Neural progenitor cell (in vitro differentiated cells): ENCODE data around the gene ARPC4. TPM values are rescaled to one million over a fixed set of nuclear protein-coding genes. Genes with fewer than 3 reads are reported as not detected.
"Not testable (repeated sequence)": the region's sequence is repeated elsewhere in the genome, so short reads cannot be mapped to it uniquely, and the experiment has no call there.

Experiments used
- DNase-seq: peaks from one replicate; pipeline ENCODE4 v3.0.0-alpha.2; 2016; ENCODE audit warnings: low spot score
- H2AFZ ChIP-seq: fragments of 200-600 bp; sonication (generic); replicated peaks from 2 replicates; pipeline ENCODE4 v1.6.1; 2016; ENCODE audit warnings: antibody characterized with exemption
- H3F3A ChIP-seq: fragments of 200-600 bp; sonication (generic); 2 replicates; pipeline ENCODE4 v1.6.1; 2016; ENCODE audit warnings: antibody characterized with exemption, low read depth
- H3K27ac ChIP-seq: fragments of 200-600 bp; sonication (generic); 2 replicates; pipeline ENCODE4 v1.5.1; 2016; ENCODE audit warnings: mild to moderate bottlenecking
- H3K27me3 ChIP-seq: fragments of 200-600 bp; sonication (generic); 2 replicates; pipeline ENCODE4 v1.6.1; 2016; ENCODE audit warnings: mild to moderate bottlenecking, moderate library complexity
- H3K36me3 ChIP-seq: fragments of 200-600 bp; sonication (generic); 2 replicates; pipeline ENCODE4 v1.5.1; 2016
- H3K4me1 ChIP-seq: fragments of 200-600 bp; sonication (generic); 2 replicates; pipeline ENCODE4 v1.6.1; 2016; ENCODE audit warnings: mixed run types
- H3K4me2 ChIP-seq: fragments of 200-600 bp; sonication (generic); 2 replicates; pipeline ENCODE4 v1.6.1; 2016
- H3K4me3 ChIP-seq: fragments of 200-600 bp; sonication (generic); 2 replicates; pipeline ENCODE4 v1.5.1; 2016
- H3K79me2 ChIP-seq: fragments of 200-600 bp; sonication (generic); 2 replicates; pipeline ENCODE4 v1.6.1; 2016; ENCODE audit warnings: low read depth
- H3K9ac ChIP-seq: fragments of 200-600 bp; sonication (generic); 2 replicates; pipeline ENCODE4 v1.6.1; 2016
- H3K9me3 ChIP-seq: fragments of 200-600 bp; sonication (generic); 2 replicates; pipeline ENCODE4 v1.5.1; 2016; ENCODE audit warnings: low read depth
- H4K20me1 ChIP-seq: fragments of 200-600 bp; sonication (generic); 2 replicates; pipeline ENCODE4 v1.6.1; 2016; ENCODE audit warnings: low read depth
- H3K27ac Mint-ChIP-seq: 3 replicates; pipeline ENCODE4 v1.8.0; 2021; ENCODE audit warnings: mixed read lengths
- H3K27me3 Mint-ChIP-seq: 2 replicates; pipeline ENCODE4 v1.8.0; 2022; ENCODE audit warnings: low read depth, mild to moderate bottlenecking, inconsistent platforms, moderate library complexity, mixed read lengths; ENCODE audit not compliant: insufficient read depth
- H3K36me3 Mint-ChIP-seq: 3 replicates; pipeline ENCODE4 v1.8.0; 2021; ENCODE audit warnings: mixed read lengths
- H3K4me1 Mint-ChIP-seq: 3 replicates; pipeline ENCODE4 v1.8.0; 2021; ENCODE audit warnings: mixed read lengths
- H3K4me3 Mint-ChIP-seq: 3 replicates; pipeline ENCODE4 v1.8.0; 2021; ENCODE audit warnings: mild to moderate bottlenecking, moderate library complexity, mixed read lengths
- H3K9me3 Mint-ChIP-seq: 3 replicates; pipeline ENCODE4 v1.8.0; 2020; ENCODE audit warnings: mixed read lengths
- EZH2 ChIP-seq: fragments of 200-600 bp; sonication (generic); IDR thresholded peaks from 2 replicates; pipeline ENCODE4 v1.6.1; 2017; ENCODE audit warnings: antibody characterized with exemption, mild to moderate bottlenecking, moderate library complexity
- EZH2phosphoT487 ChIP-seq: fragments of 200-600 bp; sonication (generic); IDR thresholded peaks from 2 replicates; pipeline ENCODE4 v1.6.1; 2017; ENCODE audit warnings: antibody characterized with exemption
- total RNA-seq: library from RNA; depleted of rRNA; stranded (reverse); fragments of >200 nt; gene quantifications from 2 replicates; pipeline ENCODE4 v1.2.3, GENCODE V29; 2015; ENCODE audit warnings: low replicate concordance
- TF ChIP-seq, protein P1 (sequence below): fragments of 200-600 bp; sonication (generic); IDR thresholded peaks from 2 replicates; pipeline ENCODE4 v1.5.1; 2017; ENCODE audit warnings: antibody characterized with exemption, mild to moderate bottlenecking

Gene ARPC4
- total RNA-seq, 1 donor from 2014 or later, result 126 TPM

DNA sequence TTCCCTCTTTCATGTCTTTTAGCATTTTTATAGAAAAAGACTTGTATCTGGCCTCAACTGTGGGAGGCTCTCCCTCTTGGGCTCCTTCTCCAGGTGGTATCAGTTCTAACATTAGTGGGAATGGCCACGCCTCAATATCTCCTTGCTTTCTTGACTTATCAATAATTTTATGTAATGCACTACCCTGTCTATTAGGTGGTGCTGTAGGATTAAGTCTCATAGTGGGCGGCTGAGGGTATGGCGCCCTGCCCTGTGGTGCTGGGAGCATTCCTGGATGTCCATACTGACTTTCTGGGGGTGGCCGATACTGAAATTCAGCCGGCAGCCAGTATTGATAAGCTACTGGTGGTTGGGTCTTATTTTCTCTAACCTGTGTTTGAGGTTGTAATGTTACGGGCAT, 59.6 kb downstream of the ARPC4 start:
- H3K27me3 Mint-ChIP-seq, result peaks cover 14% of the 10 kb centered on the region
- no peak overlapping the region for H2AFZ ChIP-seq
- no peak overlapping the region for H3K4me2 ChIP-seq
- H3K4me3 ChIP-seq, result no peak overlapping the region
- H3K27ac Mint-ChIP-seq, result no peak overlapping the region
- no peaks in the 10 kb centered on the region for H3K79me2 ChIP-seq
- peaks cover 23% of the 10 kb centered on the region for H3K27me3 ChIP-seq
- no peaks in the 10 kb centered on the region for H3K9me3 ChIP-seq
- no peak overlapping the region for H3K9ac ChIP-seq
- H3K9me3 Mint-ChIP-seq, result peaks cover 2% of the 10 kb centered on the region
- DNase-seq, result no peak
- no peaks in the 10 kb centered on the region for H3K36me3 ChIP-seq
- H3K4me3 Mint-ChIP-seq, result no peak overlapping the region
- no peak overlapping the region for H3K27ac ChIP-seq
- H3K4me1 Mint-ChIP-seq, result peaks cover 22% of the 10 kb centered on the region
- H4K20me1 ChIP-seq, result no peaks in the 10 kb centered on the region
- peaks cover 18% of the 10 kb centered on the region for H3K4me1 ChIP-seq
- TF ChIP-seq, protein P1, sequence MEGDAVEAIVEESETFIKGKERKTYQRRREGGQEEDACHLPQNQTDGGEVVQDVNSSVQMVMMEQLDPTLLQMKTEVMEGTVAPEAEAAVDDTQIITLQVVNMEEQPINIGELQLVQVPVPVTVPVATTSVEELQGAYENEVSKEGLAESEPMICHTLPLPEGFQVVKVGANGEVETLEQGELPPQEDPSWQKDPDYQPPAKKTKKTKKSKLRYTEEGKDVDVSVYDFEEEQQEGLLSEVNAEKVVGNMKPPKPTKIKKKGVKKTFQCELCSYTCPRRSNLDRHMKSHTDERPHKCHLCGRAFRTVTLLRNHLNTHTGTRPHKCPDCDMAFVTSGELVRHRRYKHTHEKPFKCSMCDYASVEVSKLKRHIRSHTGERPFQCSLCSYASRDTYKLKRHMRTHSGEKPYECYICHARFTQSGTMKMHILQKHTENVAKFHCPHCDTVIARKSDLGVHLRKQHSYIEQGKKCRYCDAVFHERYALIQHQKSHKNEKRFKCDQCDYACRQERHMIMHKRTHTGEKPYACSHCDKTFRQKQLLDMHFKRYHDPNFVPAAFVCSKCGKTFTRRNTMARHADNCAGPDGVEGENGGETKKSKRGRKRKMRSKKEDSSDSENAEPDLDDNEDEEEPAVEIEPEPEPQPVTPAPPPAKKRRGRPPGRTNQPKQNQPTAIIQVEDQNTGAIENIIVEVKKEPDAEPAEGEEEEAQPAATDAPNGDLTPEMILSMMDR, result no peak
- TF ChIP-seq EZH2phosphoT487 (no peak), EZH2 (no peak)
- peaks cover 8% of the 10 kb centered on the region for H3F3A ChIP-seq
- H3K36me3 Mint-ChIP-seq, result no peaks in the 10 kb centered on the region

DNA sequence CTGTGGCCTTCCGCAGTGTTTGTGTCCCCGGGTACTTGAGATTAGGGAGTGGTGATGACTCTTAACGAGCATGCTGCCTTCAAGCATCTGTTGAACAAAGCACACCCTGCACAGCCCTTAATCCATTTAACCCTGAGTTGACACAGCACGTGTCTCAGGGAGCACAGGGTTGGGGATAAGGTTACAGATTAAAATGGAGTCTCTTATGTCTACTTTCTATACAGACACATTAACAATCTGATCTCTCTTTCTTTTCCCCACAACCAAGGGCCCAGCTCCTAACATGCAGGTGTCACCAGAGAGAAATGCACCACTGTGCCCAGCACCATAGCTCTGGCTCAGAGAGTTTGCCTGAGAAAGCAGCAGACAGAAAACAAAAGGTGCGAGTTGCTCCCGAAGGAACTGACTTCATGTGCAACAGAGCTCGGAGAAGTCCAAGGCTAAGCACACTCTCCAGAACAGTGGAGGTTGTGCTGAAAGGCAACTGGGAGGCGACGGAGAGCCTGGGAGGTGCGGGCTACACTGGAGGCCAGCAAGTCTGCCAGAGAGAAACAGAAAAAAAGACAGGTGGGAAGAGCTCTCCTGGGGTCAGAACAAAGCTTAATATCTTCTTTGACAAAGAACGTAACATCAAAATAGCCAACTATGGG, 61.5 kb downstream of the ARPC4 start:
- H3K27ac Mint-ChIP-seq, result peak overlapping the region; percentile 76
- Histone ChIP-seq H3K4me2 (peak overlapping the region; percentile 61), H3K4me1 (peaks cover 18% of the 10 kb centered on the region), H3K27me3 (peaks cover 23% of the 10 kb centered on the region)
- not testable (repeated sequence) for H3F3A ChIP-seq, H3K9me3 ChIP-seq, H3K9me3 Mint-ChIP-seq, H3K4me3 Mint-ChIP-seq, H3K4me3 ChIP-seq, H4K20me1 ChIP-seq, H3K36me3 ChIP-seq, H2AFZ ChIP-seq, H3K36me3 Mint-ChIP-seq, H3K79me2 ChIP-seq, H3K27ac ChIP-seq, H3K9ac ChIP-seq
- peaks cover 24% of the 10 kb centered on the region for H3K4me1 Mint-ChIP-seq
- DNase-seq, result peak; percentile 70
- TF ChIP-seq EZH2phosphoT487, result peak; percentile 31
- H3K27me3 Mint-ChIP-seq, result peaks cover 14% of the 10 kb centered on the region

DNA sequence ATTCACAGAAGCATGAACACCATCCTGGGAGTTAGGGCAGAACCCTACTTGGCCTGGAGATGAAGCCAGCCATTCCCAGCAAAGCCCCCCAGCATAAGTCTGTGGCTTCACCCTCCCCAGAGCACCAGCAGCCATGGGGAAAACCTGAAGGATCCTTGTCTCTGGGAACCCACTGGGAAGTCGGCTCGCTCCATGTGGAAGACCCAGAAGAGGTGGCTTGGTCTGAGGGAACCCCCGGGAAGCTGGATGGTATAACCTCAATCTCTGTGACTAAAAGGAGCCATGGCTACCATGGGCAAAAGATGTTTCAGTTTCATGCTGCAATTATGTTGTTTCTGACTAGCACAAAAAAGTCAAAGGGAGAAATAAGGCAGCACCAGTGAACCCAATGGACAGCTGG, 62.7 kb downstream of the ARPC4 start:
- Histone ChIP-seq H3K4me1 (peaks cover 21% of the 10 kb centered on the region), H3K27ac (no peak overlapping the region), H2AFZ (no peak overlapping the region), H3K36me3 (no peaks in the 10 kb centered on the region), H3K27me3 (peaks cover 23% of the 10 kb centered on the region), H3K9me3 (no peaks in the 10 kb centered on the region), H4K20me1 (no peaks in the 10 kb centered on the region), H3K4me2 (no peak overlapping the region), H3K79me2 (no peaks in the 10 kb centered on the region), H3K4me3 (no peak overlapping the region), H3F3A (peaks cover 8% of the 10 kb centered on the region), H3K9ac (no peak overlapping the region)
- Mint-ChIP-seq H3K27ac (no peak overlapping the region), H3K4me3 (no peak overlapping the region), H3K4me1 (peaks cover 28% of the 10 kb centered on the region), H3K27me3 (peaks cover 11% of the 10 kb centered on the region), H3K36me3 (no peaks in the 10 kb centered on the region), H3K9me3 (peaks cover 2% of the 10 kb centered on the region)
- TF ChIP-seq EZH2 (no peak), EZH2phosphoT487 (no peak)
- TF ChIP-seq, protein P1, result no peak
- no peak for DNase-seq

Other genes with a start within 250 kb of the ARPC4 start
- 0.32 and 2.7 TPM in 2 replicates for gene LHFPL4, start 239.3 kb upstream of the ARPC4 start, total RNA-seq
- gene MTMR14, start 143.6 kb upstream of the ARPC4 start, total RNA-seq, result 22.6 and 41.8 TPM in 2 replicates
- gene CPNE9, start 89.2 kb upstream of the ARPC4 start, total RNA-seq, result 0.43 TPM in 1 of 2 replicates, not detected in the other
- 12.1 and 17.5 TPM in 2 replicates for gene BRPF1, start 61.3 kb upstream of the ARPC4 start, total RNA-seq
- 15.8 and 33.8 TPM in 2 replicates for gene OGG1, start 43.1 kb upstream of the ARPC4 start, total RNA-seq
- 24.9 and 32.4 TPM in 2 replicates for gene CAMK1, start 23.1 kb upstream of the ARPC4 start, total RNA-seq
- gene TADA3, start 609 bp upstream of the ARPC4 start, total RNA-seq, result 50.8 and 86.3 TPM in 2 replicates
- 15.0 and 36.1 TPM in 2 replicates for gene TTLL3, start 17.2 kb downstream of the ARPC4 start, total RNA-seq
- 30.5 and 50.2 TPM in 2 replicates for gene RPUSD3, start 50.9 kb downstream of the ARPC4 start, total RNA-seq
- not detected in 2 replicates for gene CIDEC, start 87.2 kb downstream of the ARPC4 start, total RNA-seq
- 32.7 and 42.1 TPM in 2 replicates for gene JAGN1, start 97.5 kb downstream of the ARPC4 start, total RNA-seq
- 0.56 TPM in 1 of 2 replicates, not detected in the other for gene IL17RE, start 109.8 kb downstream of the ARPC4 start, total RNA-seq
- 3.1 and 6.5 TPM in 2 replicates for gene IL17RC, start 124.0 kb downstream of the ARPC4 start, total RNA-seq
- gene CRELD1, start 140.8 kb downstream of the ARPC4 start, total RNA-seq, result 14.1 and 28.7 TPM in 2 replicates
- 2.6 and 11.6 TPM in 2 replicates for gene PRRT3, start 159.3 kb downstream of the ARPC4 start, total RNA-seq
- gene EMC3, start 193.8 kb downstream of the ARPC4 start, total RNA-seq, result 37.1 and 50.2 TPM in 2 replicates
- 85.0 and 117 TPM in 2 replicates for gene FANCD2, start 233.4 kb downstream of the ARPC4 start, total RNA-seq